ENCODE measurements around the gene NUAK1. TPM values are rescaled to one million over a fixed set of nuclear protein-coding genes. Genes with fewer than 3 reads are reported as not detected.

The NUAK1 gene
- total RNA-seq, 1 donor: 0.52 TPM

DNA sequence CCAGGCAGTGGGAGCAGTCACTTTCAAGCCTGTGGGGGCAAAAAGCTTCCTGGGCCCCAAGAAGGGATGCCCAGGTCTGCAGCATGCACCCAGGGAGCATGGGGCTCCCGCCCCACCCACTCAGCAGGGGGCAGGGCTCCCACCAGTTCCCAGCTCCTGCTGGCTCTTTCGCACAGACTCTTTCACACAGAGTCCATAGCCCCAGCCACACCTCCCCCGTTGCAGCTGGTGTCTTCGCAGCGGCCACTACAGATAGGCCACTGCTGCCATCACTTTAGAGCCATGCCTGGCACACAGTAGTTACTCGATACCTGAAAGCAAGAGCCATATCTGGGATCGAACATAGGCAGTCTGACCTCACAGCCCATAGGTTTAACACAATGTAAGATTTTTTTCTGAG lies 98.2 kb downstream of the NUAK1 start:
- Histone ChIP-seq H3K4me3 (ENCODE audit: low read length) (no peak overlapping the region), H3K9me3 (ENCODE audit: low read depth, low read length) (no peaks in the 10 kb centered on the region), H3K27me3 (ENCODE audit: insufficient read depth, low read length) (no peaks in the 10 kb centered on the region), H3K4me1 (ENCODE audit: insufficient read depth, low read length) (no peaks in the 10 kb centered on the region)

GRCh38 chr12:106039646-106040404 lies 98.9 kb downstream of the NUAK1 start:
- Histone ChIP-seq H3K4me1 (ENCODE audit: insufficient read depth, low read length) (no peaks in the 10 kb centered on the region), H3K4me3 (ENCODE audit: low read length) (no peak overlapping the region)

DNA sequence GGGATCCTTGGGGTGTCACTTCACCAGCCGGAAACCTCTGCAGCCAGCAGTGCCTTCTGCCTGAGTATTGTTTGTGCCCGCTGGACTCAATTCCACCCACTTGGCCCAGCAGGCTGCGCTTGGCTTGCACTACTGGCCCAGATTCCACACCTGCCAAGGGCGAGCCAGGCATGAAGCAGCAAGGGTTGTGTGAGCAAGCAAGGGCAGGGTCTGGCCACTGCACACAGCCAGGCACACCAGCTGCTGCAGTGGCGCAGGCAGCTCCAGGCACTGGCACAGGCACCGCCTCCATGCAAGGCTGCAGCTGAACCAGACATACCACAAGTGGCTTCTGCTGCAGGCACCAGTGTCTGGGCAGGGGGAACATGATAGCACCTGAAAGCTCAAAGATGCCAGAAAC lies 99.5 kb downstream of the NUAK1 start:
- Histone ChIP-seq H3K4me3 (ENCODE audit: low read length) (no peak overlapping the region), H3K9me3 (ENCODE audit: low read depth, low read length) (no peaks in the 10 kb centered on the region), H3K27me3 (ENCODE audit: insufficient read depth, low read length) (no peaks in the 10 kb centered on the region), H3K4me1 (ENCODE audit: insufficient read depth, low read length) (no peaks in the 10 kb centered on the region)

More at GRCh38 chr12:106039646-106040404, 98.9 kb downstream of the NUAK1 start:
- no peaks in the 10 kb centered on the region for H3K9me3 ChIP-seq (ENCODE audit: low read depth, low read length)
- no peaks in the 10 kb centered on the region for H3K27me3 ChIP-seq (ENCODE audit: insufficient read depth, low read length)

- Histone ChIP-seq H3K4me3 (ENCODE audit: low read length) (no peak overlapping the region), H3K27me3 (ENCODE audit: insufficient read depth, low read length) (no peaks in the 10 kb centered on the region), H3K9me3 (ENCODE audit: low read depth, low read length) (no peaks in the 10 kb centered on the region), H3K4me1 (ENCODE audit: insufficient read depth, low read length) (no peaks in the 10 kb centered on the region)
Measured at GRCh38 chr12:106037524-106038298, 101.0 kb downstream of the NUAK1 start.

DNA sequence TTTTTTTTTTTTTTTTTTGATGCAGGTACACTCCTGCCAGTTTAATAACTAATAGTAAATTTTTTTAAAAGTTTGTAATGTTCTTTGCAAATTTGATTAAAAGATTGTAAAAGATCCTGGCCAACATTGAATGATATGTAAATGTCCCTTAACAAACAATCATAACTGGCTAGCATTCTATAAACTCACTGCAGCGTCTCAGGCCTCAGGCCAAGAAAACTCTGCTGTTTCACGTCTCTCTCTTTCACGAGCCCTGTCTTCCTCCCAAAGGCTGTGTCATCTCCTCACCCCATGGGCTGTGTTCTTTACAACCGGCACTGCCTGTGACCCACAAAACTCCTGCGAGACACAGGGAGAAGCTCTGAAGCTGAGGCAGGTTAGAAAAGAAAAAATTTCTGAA lies 103.3 kb downstream of the NUAK1 start:
- Histone ChIP-seq H3K4me1 (ENCODE audit: insufficient read depth, low read length) (no peaks in the 10 kb centered on the region), H3K9me3 (ENCODE audit: low read depth, low read length) (no peaks in the 10 kb centered on the region), H3K27me3 (ENCODE audit: insufficient read depth, low read length) (peaks cover 2% of the 10 kb centered on the region)

DNA sequence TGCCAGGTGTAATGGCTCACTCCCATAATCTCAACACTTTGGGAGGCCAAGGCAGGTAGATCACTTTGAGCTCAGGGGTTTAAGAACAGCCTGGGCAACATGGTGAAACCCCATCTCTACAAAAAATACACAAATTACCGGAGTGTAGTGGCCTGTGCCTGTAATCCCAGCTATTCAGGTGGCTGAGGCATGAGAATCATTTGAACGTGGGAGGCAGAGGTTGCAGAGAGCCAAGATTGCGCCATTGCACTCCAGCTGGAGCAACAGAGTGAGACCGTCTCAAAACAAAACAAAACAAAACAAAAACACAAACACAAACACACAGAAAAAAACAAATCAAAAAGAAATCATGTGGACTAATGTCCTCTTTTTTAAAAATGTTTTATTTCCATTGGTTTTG lies 104.4 kb downstream of the NUAK1 start:
- Histone ChIP-seq H3K4me3 (ENCODE audit: low read length) (no peak overlapping the region), H3K9me3 (ENCODE audit: low read depth, low read length) (no peaks in the 10 kb centered on the region), H3K27me3 (ENCODE audit: insufficient read depth, low read length) (peaks cover 5% of the 10 kb centered on the region), H3K4me1 (ENCODE audit: insufficient read depth, low read length) (no peaks in the 10 kb centered on the region)

More for the DNA sequence above, 103.3 kb downstream of the NUAK1 start:
- no peak overlapping the region for H3K4me3 ChIP-seq (ENCODE audit: low read length)

DNA sequence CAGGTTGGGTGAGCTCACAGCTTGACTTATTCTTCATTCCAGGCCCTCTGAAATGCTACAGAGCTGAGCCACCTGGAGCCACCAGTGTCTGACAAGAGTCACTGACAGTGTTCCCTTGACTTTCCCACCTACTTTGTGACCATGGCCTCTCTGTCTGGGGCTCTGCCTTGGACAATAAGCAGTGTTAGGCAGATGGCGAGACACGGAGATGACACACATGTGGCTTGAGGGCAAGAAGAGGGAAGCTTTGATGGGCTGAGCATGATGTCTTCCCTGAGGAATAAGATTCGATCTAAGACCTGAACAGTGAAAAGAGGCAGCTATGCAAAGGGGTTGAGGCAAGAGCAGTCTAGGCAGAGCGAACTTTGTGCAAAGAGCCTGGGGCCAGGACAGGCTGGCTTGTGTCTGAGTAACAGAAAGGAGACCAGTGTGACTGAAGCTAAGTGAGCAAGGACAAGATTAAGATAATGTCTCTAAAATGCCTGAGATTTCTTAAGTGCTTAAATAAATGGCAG lies 105.5 kb downstream of the NUAK1 start:
- Histone ChIP-seq H3K9me3 (ENCODE audit: low read depth, low read length) (no peaks in the 10 kb centered on the region), H3K27me3 (ENCODE audit: insufficient read depth, low read length) (peaks cover 5% of the 10 kb centered on the region), H3K4me1 (ENCODE audit: insufficient read depth, low read length) (no peaks in the 10 kb centered on the region), H3K4me3 (ENCODE audit: low read length) (no peak overlapping the region)

DNA sequence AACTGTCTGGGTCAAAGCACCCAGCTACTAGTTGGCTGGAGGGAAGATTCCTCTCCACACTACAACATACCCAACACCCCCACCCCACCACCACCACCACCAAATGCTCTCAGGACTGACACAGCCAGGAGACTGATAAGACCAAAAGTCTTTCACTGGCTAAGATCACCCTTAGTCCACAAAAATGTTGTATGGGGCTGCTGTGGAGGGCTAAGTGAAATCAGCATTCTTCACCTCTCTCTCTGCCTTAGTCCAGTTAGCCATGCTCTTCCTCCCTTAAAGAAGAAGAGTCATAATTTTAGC lies 106.2 kb downstream of the NUAK1 start:
- Histone ChIP-seq H3K4me1 (ENCODE audit: insufficient read depth, low read length) (no peaks in the 10 kb centered on the region), H3K27me3 (ENCODE audit: insufficient read depth, low read length) (peaks cover 5% of the 10 kb centered on the region), H3K4me3 (ENCODE audit: low read length) (no peak overlapping the region), H3K9me3 (ENCODE audit: low read depth, low read length) (no peaks in the 10 kb centered on the region)

DNA sequence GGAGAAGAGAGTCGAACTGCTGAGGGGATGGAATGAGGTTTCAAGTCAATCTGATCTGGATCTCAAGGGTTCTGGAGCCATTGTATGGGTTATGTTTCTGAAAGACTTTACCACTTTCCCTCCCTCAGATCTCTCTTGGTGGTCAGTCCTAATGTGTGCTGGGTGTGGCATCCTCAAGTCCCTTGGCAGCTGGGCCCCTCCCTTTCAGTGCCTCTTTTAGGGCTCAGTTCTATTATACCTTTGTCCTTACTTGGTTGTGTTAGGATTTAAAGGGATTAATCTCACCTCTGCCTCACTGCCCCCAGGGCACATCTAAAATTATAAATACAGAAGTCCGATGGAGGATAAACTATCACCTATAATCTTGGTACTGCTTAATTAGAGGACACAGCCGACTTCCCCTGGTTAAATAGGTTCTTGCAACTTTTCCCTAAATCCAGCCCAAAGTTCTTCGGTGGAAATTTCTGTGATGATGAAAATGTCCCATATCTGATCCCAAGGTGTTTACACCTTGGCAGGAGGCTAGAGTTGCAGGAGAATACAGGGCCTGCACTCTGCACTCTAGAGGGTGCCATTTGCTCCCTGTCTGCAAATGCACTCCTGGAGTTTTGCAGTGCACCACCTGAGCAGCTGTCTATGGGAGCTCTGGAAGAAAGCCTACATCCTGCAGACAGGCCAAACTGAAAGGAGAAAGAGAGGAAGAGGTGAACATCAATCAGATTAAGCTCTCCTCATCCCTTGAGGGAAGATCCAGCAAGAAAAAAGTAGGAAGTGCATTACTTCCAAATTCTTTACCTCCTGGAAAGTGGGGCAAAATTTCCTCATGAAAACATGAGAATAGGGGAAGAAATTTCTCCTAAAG lies 106.8 kb downstream of the NUAK1 start:
- H3K27me3 ChIP-seq (ENCODE audit: insufficient read depth, low read length): peaks cover 5% of the 10 kb centered on the region
- no peak overlapping the region for H3K4me3 ChIP-seq (ENCODE audit: low read length)
- no peaks in the 10 kb centered on the region for H3K4me1 ChIP-seq (ENCODE audit: insufficient read depth, low read length)
- no peaks in the 10 kb centered on the region for H3K9me3 ChIP-seq (ENCODE audit: low read depth, low read length)

DNA sequence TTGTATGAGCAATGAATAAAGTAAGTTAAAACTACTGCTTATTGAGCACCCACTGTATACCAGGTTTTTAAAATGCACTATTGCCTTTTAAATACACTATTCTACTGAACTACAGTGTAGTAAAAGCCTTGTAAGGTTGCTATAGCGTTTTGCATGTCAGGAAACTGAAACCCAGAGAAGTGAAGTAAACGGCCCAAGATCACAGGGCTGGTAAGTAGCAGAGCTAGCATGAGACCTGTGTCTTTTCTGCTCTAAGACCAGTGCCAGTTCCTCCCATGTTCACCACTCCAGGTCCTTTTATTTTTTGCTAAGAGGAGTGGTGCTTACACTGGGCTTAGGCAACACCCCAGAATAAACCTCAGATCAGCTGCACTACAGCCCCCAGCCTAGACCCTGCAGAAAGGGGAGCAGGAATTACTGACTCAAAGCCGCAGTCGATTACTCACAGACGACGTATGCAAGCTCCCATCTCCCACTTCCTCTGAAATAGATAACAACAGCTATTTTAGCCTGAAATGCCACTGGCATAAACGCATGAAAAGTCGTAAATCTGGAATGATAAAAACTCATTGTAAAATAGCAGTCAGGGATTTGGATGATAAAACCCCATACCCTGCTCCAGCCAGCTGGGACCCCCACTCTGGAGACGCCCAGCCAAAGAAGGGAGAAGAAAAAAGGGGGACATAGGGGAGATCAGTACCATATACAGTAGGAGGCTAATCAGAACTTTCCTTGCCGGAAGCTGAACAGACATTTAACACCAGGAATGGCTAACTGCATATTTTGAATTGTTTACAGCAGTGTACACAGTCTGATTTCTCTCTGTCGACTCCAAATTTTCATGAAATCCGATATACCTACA lies 108.3 kb downstream of the NUAK1 start:
- H3K27me3 ChIP-seq (ENCODE audit: insufficient read depth, low read length): peaks cover 5% of the 10 kb centered on the region
- no peak overlapping the region for H3K4me3 ChIP-seq (ENCODE audit: low read length)
- H3K9me3 ChIP-seq (ENCODE audit: low read depth, low read length): no peaks in the 10 kb centered on the region
- no peaks in the 10 kb centered on the region for H3K4me1 ChIP-seq (ENCODE audit: insufficient read depth, low read length)

- H3K27me3 ChIP-seq (ENCODE audit: insufficient read depth, low read length): peaks cover 5% of the 10 kb centered on the region
- no peak overlapping the region for H3K4me3 ChIP-seq (ENCODE audit: low read length)
- no peaks in the 10 kb centered on the region for H3K4me1 ChIP-seq (ENCODE audit: insufficient read depth, low read length)
- no peaks in the 10 kb centered on the region for H3K9me3 ChIP-seq (ENCODE audit: low read depth, low read length)
Measured at GRCh38 chr12:106029532-106029931, 109.2 kb downstream of the NUAK1 start.

GRCh38 chr12:106027911-106028310 lies 110.8 kb downstream of the NUAK1 start:
- Histone ChIP-seq H3K27me3 (ENCODE audit: insufficient read depth, low read length) (peaks cover 5% of the 10 kb centered on the region), H3K4me3 (ENCODE audit: low read length) (no peak overlapping the region), H3K9me3 (ENCODE audit: low read depth, low read length) (no peaks in the 10 kb centered on the region), H3K4me1 (ENCODE audit: insufficient read depth, low read length) (no peaks in the 10 kb centered on the region)

GRCh38 chr12:106027286-106027685 lies 111.5 kb downstream of the NUAK1 start:
- peaks cover 5% of the 10 kb centered on the region for H3K27me3 ChIP-seq (ENCODE audit: insufficient read depth, low read length)
- H3K4me3 ChIP-seq (ENCODE audit: low read length): no peak overlapping the region
- no peaks in the 10 kb centered on the region for H3K4me1 ChIP-seq (ENCODE audit: insufficient read depth, low read length)
- no peaks in the 10 kb centered on the region for H3K9me3 ChIP-seq (ENCODE audit: low read depth, low read length)

- Histone ChIP-seq H3K9me3 (ENCODE audit: low read depth, low read length) (no peaks in the 10 kb centered on the region), H3K4me1 (ENCODE audit: insufficient read depth, low read length) (no peaks in the 10 kb centered on the region), H3K4me3 (ENCODE audit: low read length) (no peak overlapping the region), H3K27me3 (ENCODE audit: insufficient read depth, low read length) (peaks cover under 1% of the 10 kb centered on the region)
Measured at GRCh38 chr12:106025129-106025528, 113.6 kb downstream of the NUAK1 start.

All from mononuclear cell (primary cell).